Testis (tissue), 3 donors: ENCODE results near the gene CHGA. TPM values are rescaled to one million over a fixed set of nuclear protein-coding genes. Genes with fewer than 3 reads are reported as not detected.

Experiments
- DNase-seq: peaks from one replicate; pipeline ENCODE4 v3.0.0-alpha.2; 2019
- H3K27ac ChIP-seq, 2 donors: fragments of 200-600 bp; sonication (generic); one replicate each; pipeline ENCODE4 v1.5.1; 2019
- H3K27me3 ChIP-seq: fragments of 200-600 bp; sonication (generic); one replicate; pipeline ENCODE4 v1.5.1; 2019
- H3K36me3 ChIP-seq: fragments of 200-600 bp; sonication (generic); one replicate; pipeline ENCODE4 v1.5.1; 2017; ENCODE audit warnings: low read depth; ENCODE audit errors: missing control alignments
- H3K4me1 ChIP-seq: fragments of 200-600 bp; sonication (generic); one replicate; pipeline ENCODE4 v1.5.1; 2019
- H3K4me3 ChIP-seq, 2 donors: fragments of 200-600 bp; sonication (generic); one replicate each; pipeline ENCODE4 v1.5.1; 2017 to 2019
- H3K9me3 ChIP-seq: fragments of 200-600 bp; sonication (generic); one replicate; pipeline ENCODE4 v1.5.1; 2017
- POLR2A ChIP-seq: fragments of 450-650 bp; IDR thresholded peaks from one replicate; pipeline ENCODE4 v1.6.1; 2017; ENCODE audit warnings: antibody characterized with exemption, mild to moderate bottlenecking, moderate library complexity
- WGBS, 2 donors: methylation state at CpG; one replicate each; pipeline ENCODE4 v1.1.5; 2018; 5-methylcytosine and 5-hydroxymethylcytosine counted together
- intact Hi-C: fragments of 100-400 bp; cut with DNase I; formaldehyde crosslinking; loops from one replicate; pipeline ENCODE4 v1.15.1; 2023; ENCODE audit warnings: low total_unique reads
- polyA plus RNA-seq: library from polyadenylated mRNA; stranded (reverse); fragments of 350-450 nt; fragmentation: Illumina TruSeq; extraction: RNeasy Lipid Tissue Mini Kit (QIAGEN cat#74804); gene quantifications from one replicate; pipeline ENCODE4 v1.2.3, GENCODE V29; 2014; ENCODE audit warnings: low read depth, low replicate concordance; ENCODE audit not compliant: insufficient read depth
- total RNA-seq, 2 donors: library from RNA; depleted of rRNA; stranded (reverse); fragments of >200 nt; gene quantifications; one replicate each; pipeline ENCODE4 v1.2.3, GENCODE V29; 2016
- TF ChIP-seq, protein P1 (sequence below), 3 experiments: fragments of 450-650 bp in 2 of 3; fragments of 200-600 bp in 1 of 3; sonication (generic) in 1 of 3; IDR thresholded peaks; one replicate each; pipeline ENCODE4 v1.5.1; 2016 to 2019; ENCODE audit warnings: antibody characterized with exemption in 3 of 3, mild to moderate bottlenecking in 2 of 3, moderate library complexity in 1 of 3

The CHGA gene
- total and polyA plus RNA-seq, 3 donors from 2014 or later: 92.9 to 225 (median 191) TPM

DNA sequence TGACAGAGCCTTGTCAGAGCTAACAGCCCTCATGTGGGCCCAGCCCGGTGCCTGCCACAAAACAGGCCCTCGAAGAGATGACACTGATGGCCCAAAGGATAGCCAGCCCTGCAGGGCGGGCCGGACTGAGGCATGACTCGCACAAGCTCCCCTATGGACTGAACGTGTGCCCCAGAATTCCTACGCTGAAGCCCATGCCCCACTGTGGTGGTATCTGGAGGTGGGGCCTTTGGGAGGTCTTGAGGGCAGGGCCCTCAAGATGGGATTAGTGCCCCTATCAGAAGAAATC, 38.6 kb downstream of the CHGA start:
- DNase-seq: no peak
- no peaks in the 10 kb centered on the region for H3K27me3 ChIP-seq
- 86 to 95% methylated on average over 4 to 7 of the region's 7 CpGs for WGBS, 2 donors
- intact Hi-C loops: no loop called here
- peaks cover 15% of the 10 kb centered on the region for H3K4me1 ChIP-seq
- no peak overlapping the region for H3K27ac ChIP-seq
- TF ChIP-seq, protein P1, sequence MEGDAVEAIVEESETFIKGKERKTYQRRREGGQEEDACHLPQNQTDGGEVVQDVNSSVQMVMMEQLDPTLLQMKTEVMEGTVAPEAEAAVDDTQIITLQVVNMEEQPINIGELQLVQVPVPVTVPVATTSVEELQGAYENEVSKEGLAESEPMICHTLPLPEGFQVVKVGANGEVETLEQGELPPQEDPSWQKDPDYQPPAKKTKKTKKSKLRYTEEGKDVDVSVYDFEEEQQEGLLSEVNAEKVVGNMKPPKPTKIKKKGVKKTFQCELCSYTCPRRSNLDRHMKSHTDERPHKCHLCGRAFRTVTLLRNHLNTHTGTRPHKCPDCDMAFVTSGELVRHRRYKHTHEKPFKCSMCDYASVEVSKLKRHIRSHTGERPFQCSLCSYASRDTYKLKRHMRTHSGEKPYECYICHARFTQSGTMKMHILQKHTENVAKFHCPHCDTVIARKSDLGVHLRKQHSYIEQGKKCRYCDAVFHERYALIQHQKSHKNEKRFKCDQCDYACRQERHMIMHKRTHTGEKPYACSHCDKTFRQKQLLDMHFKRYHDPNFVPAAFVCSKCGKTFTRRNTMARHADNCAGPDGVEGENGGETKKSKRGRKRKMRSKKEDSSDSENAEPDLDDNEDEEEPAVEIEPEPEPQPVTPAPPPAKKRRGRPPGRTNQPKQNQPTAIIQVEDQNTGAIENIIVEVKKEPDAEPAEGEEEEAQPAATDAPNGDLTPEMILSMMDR (IDR thresholded peaks at IDR 0.05): no peak
- no peak for TF ChIP-seq POLR2A
- no peaks in the 10 kb centered on the region for H3K9me3 ChIP-seq
- no peak overlapping the region for H3K4me3 ChIP-seq
- H3K36me3 ChIP-seq: no peaks in the 10 kb centered on the region

DNA sequence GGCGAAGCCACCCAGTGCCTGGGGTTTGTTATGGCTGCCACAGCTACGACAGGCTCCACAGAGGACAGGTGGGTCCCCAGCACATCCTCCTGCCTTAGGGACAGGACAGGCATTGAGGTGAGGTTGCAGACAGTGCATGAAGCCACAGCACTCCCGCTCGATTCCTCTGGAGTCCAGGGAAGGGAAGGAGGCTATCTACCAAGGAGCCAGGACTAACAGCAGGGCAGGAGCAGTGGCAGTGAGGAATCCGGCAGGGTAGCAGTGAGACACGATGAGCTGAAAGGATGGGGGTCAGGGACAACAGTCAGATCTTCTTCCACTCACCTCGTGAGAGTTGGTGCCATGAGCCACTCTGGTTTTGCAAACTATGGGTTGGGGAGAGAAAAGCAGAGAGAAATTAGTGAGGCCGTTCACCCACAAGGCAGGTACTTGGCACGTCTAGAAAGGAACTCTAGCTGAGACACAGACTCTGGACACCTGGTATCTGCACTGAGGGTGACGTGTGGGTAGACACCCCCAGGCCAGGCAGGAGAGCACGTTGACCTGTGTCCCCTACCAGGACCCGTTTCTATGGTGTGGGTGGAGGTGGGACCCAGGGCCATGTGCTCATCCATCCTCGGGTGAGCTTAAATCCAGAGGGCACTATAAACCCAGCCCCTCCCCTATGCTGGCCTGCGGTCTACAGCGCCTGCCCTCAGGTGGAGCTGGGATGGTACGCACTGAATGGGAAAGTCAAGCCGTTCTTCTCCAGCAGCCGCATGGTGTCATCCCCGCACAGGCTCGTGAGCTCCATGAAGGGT, 39.3 kb downstream of the CHGA start:
- intact Hi-C loops: no loop called here
- DNase-seq: no peak
- Histone ChIP-seq H3K27ac (no peak overlapping the region), H3K36me3 (no peaks in the 10 kb centered on the region), H3K27me3 (no peaks in the 10 kb centered on the region), H3K4me3 (no peak overlapping the region), H3K9me3 (no peaks in the 10 kb centered on the region), H3K4me1 (peaks cover 15% of the 10 kb centered on the region)
- 91 to 95% methylated on average over 13 to 20 of the region's 20 CpGs for WGBS, 2 donors
- TF ChIP-seq, protein P1 (IDR thresholded peaks at IDR 0.05): no peak
- no peak for TF ChIP-seq POLR2A

- 92 to 95% methylated on average over 9 to 11 of the region's 11 CpGs for WGBS, 2 donors
- intact Hi-C loops: no loop called here
- no peaks in the 10 kb centered on the region for H3K9me3 ChIP-seq
- no peak for DNase-seq
- no peak overlapping the region for H3K4me3 ChIP-seq
- no peaks in the 10 kb centered on the region for H3K36me3 ChIP-seq
- no peak overlapping the region for H3K27ac ChIP-seq
- no peaks in the 10 kb centered on the region for H3K27me3 ChIP-seq
- peaks cover 15% of the 10 kb centered on the region for H3K4me1 ChIP-seq
- TF ChIP-seq, protein P1 (IDR thresholded peaks at IDR 0.05): no peak
Observed at GRCh38 chr14:92962831-92963095, 39.8 kb downstream of the CHGA start.

GRCh38 chr14:92963301-92964123, 40.6 kb downstream of the CHGA start:
- Histone ChIP-seq H3K9me3 (no peaks in the 10 kb centered on the region), H3K4me1 (peaks cover 15% of the 10 kb centered on the region), H3K27me3 (no peaks in the 10 kb centered on the region), H3K27ac (no peak overlapping the region), H3K4me3 (no peak overlapping the region), H3K36me3 (no peaks in the 10 kb centered on the region)
- 67 to 72% methylated on average over 11 to 14 of the region's 14 CpGs for WGBS, 2 donors
- TF ChIP-seq, protein P1 (IDR thresholded peaks at IDR 0.05): no peak
- TF ChIP-seq POLR2A: no peak
- no peak for DNase-seq
- intact Hi-C loops: no loop called here
